SU-DHL-6 (cell line): ENCODE data around the gene SEC23B.

Source experiments
- CTCF ChIP-seq: fragments of 200-600 bp; sonication (generic); IDR thresholded peaks from one replicate; pipeline ENCODE4 v1.5.1; 2017; ENCODE audit warnings: antibody characterized with exemption, mild to moderate bottlenecking, low read length, moderate library complexity; ENCODE audit not compliant: insufficient read depth, poor library complexity, severe bottlenecking
- EZH2phosphoT487 ChIP-seq: fragments of 200-600 bp; sonication (generic), shearing (Covaris generic); conservative IDR thresholded peaks from 2 replicates; pipeline ENCODE4 v1.6.1; 2018; ENCODE audit warnings: mild to moderate bottlenecking, antibody characterized with exemption, low read length, moderate library complexity, mixed read lengths

GRCh38 chr20:18466574-18466893, 41.2 kb upstream of the SEC23B start:
- no peak for TF ChIP-seq CTCF
- no peak for TF ChIP-seq EZH2phosphoT487
